Measurements from ENCODE around the gene SHD.

GRCh38 chr19:4266253-4267000 is 12.6 kb upstream of the SHD start:
- TF ChIP-seq CTCF (IDR thresholded peaks at IDR 0.05): no peak
- no peak for TF ChIP-seq POLR2A (IDR thresholded peaks at IDR 0.05)

Data from uterus (tissue), 2 donors.